IPS-20b (cell line): Measurements from ENCODE around the gene ITPKB.
A peak's percentile ranks its signal among the peaks of the same experiment; 100 is the strongest.
"Not testable (repeated sequence)": the region's sequence is repeated elsewhere in the genome, so short reads cannot be mapped to it uniquely, and the experiment has no call there.

Experiments
- H3K27ac ChIP-seq: one replicate; pipeline ENCODE4 v1.5.1; 2013; ENCODE audit warnings: low read length
- H3K27me3 ChIP-seq: 2 replicates; pipeline ENCODE4 v1.6.1; 2013; ENCODE audit warnings: mild to moderate bottlenecking, low read length, inconsistent platforms; ENCODE audit not compliant: insufficient read depth
- H3K36me3 ChIP-seq: 2 replicates; pipeline ENCODE4 v1.6.1; 2013; ENCODE audit warnings: low read depth, mild to moderate bottlenecking, inconsistent platforms, low read length, moderate library complexity; ENCODE audit not compliant: insufficient read depth
- H3K4me1 ChIP-seq: 2 replicates; pipeline ENCODE4 v1.6.1; 2013; ENCODE audit warnings: mild to moderate bottlenecking, control low read depth, inconsistent platforms, low read length, moderate library complexity; ENCODE audit not compliant: insufficient read depth
- H3K4me3 ChIP-seq: 2 replicates; pipeline ENCODE4 v1.5.1; 2013; ENCODE audit warnings: mild to moderate bottlenecking, low read length, inconsistent platforms
- H3K9ac ChIP-seq: 2 replicates; pipeline ENCODE4 v1.6.1; 2013; ENCODE audit warnings: low read depth, mild to moderate bottlenecking, inconsistent platforms, low read length, moderate library complexity
- H3K9me3 ChIP-seq: 2 replicates; pipeline ENCODE4 v1.6.1; 2013; ENCODE audit warnings: mild to moderate bottlenecking, low read depth, low read length, inconsistent platforms; ENCODE audit not compliant: insufficient read depth

ITPKB gene

GRCh38 chr1:226751703-226752102 is 12.6 kb upstream of the ITPKB start:
- H3K9ac ChIP-seq: no peak overlapping the region
- no peaks in the 10 kb centered on the region for H3K4me1 ChIP-seq
- no peak overlapping the region for H3K4me3 ChIP-seq

GRCh38 chr1:226751214-226751613 is 12.1 kb upstream of the ITPKB start:
- no peak overlapping the region for H3K9ac ChIP-seq

More at GRCh38 chr1:226751703-226752102, 12.6 kb upstream of the ITPKB start:
- H3K9me3 ChIP-seq: no peaks in the 10 kb centered on the region
- H3K27me3 ChIP-seq: peaks cover 11% of the 10 kb centered on the region
- no peaks in the 10 kb centered on the region for H3K36me3 ChIP-seq
- no peak overlapping the region for H3K27ac ChIP-seq

GRCh38 chr1:226749467-226749866 is 10.4 kb upstream of the ITPKB start:
- H3K27ac ChIP-seq: no peak overlapping the region
- no peaks in the 10 kb centered on the region for H3K36me3 ChIP-seq
- no peaks in the 10 kb centered on the region for H3K4me1 ChIP-seq
- H3K4me3 ChIP-seq: no peak overlapping the region
- H3K9me3 ChIP-seq: no peaks in the 10 kb centered on the region
- H3K27me3 ChIP-seq: peaks cover 11% of the 10 kb centered on the region
- no peak overlapping the region for H3K9ac ChIP-seq

More at GRCh38 chr1:226751214-226751613, 12.1 kb upstream of the ITPKB start:
- Histone ChIP-seq H3K27me3 (peaks cover 11% of the 10 kb centered on the region), H3K36me3 (no peaks in the 10 kb centered on the region), H3K27ac (no peak overlapping the region), H3K4me1 (no peaks in the 10 kb centered on the region), H3K9me3 (no peaks in the 10 kb centered on the region), H3K4me3 (no peak overlapping the region)

GRCh38 chr1:226748306-226748705 is 9.2 kb upstream of the ITPKB start:
- no peaks in the 10 kb centered on the region for H3K4me1 ChIP-seq
- H3K36me3 ChIP-seq: no peaks in the 10 kb centered on the region
- no peak overlapping the region for H3K9ac ChIP-seq
- H3K27ac ChIP-seq: no peak overlapping the region
- H3K4me3 ChIP-seq: no peak overlapping the region
- peaks cover 11% of the 10 kb centered on the region for H3K27me3 ChIP-seq
- no peaks in the 10 kb centered on the region for H3K9me3 ChIP-seq

- H3K36me3 ChIP-seq, H3K27ac ChIP-seq, H3K4me3 ChIP-seq, H3K9ac ChIP-seq, H3K4me1 ChIP-seq, H3K9me3 ChIP-seq: not testable (repeated sequence)
- peaks cover 11% of the 10 kb centered on the region for H3K27me3 ChIP-seq
Measured at GRCh38 chr1:226747519-226748263, 8.6 kb upstream of the ITPKB start.

GRCh38 chr1:226743259-226743658 is 4.2 kb upstream of the ITPKB start:
- no peaks in the 10 kb centered on the region for H3K36me3 ChIP-seq
- peaks cover 37% of the 10 kb centered on the region for H3K27me3 ChIP-seq
- H3K27ac ChIP-seq: no peak overlapping the region
- H3K4me1 ChIP-seq: peaks cover 5% of the 10 kb centered on the region; the same call in 1 of the 2 replicates
- no peak overlapping the region; the same call in 1 of the 2 replicates for H3K4me3 ChIP-seq
- no peaks in the 10 kb centered on the region for H3K9me3 ChIP-seq
- H3K9ac ChIP-seq: no peak overlapping the region

GRCh38 chr1:226741009-226741408 is 1.9 kb upstream of the ITPKB start:
- Histone ChIP-seq H3K27ac (no peak overlapping the region), H3K27me3 (peaks cover 57% of the 10 kb centered on the region), H3K36me3 (no peaks in the 10 kb centered on the region), H3K9me3 (no peaks in the 10 kb centered on the region), H3K9ac (no peak overlapping the region), H3K4me3 (no peak overlapping the region), H3K4me1 (peaks cover 5% of the 10 kb centered on the region; the same call in 1 of the 2 replicates)

- Histone ChIP-seq H3K27me3 (peaks cover 70% of the 10 kb centered on the region), H3K4me3 (peak overlapping the region; percentile 76), H3K9me3 (no peaks in the 10 kb centered on the region)
Measured at GRCh38 chr1:226739696-226740065, 599 bp upstream of the ITPKB start.

GRCh38 chr1:226738421-226738994 is 574 bp downstream of the ITPKB start:
- H3K27ac ChIP-seq: no peak overlapping the region
- peaks cover 80% of the 10 kb centered on the region for H3K27me3 ChIP-seq
- H3K4me3 ChIP-seq: peak overlapping the region; percentile 76
- H3K4me1 ChIP-seq: peaks cover 8% of the 10 kb centered on the region; the same call in 1 of the 2 replicates
- no peaks in the 10 kb centered on the region for H3K9me3 ChIP-seq
- no peaks in the 10 kb centered on the region for H3K36me3 ChIP-seq
- peak overlapping the region; percentile 69 for H3K9ac ChIP-seq

More at GRCh38 chr1:226739696-226740065, 599 bp upstream of the ITPKB start:
- peaks cover 8% of the 10 kb centered on the region; the same call in 1 of the 2 replicates for H3K4me1 ChIP-seq
- no peak overlapping the region for H3K9ac ChIP-seq
- H3K27ac ChIP-seq: no peak overlapping the region
- H3K36me3 ChIP-seq: no peaks in the 10 kb centered on the region

- Histone ChIP-seq H3K4me1 (peaks cover 8% of the 10 kb centered on the region; the same call in 1 of the 2 replicates), H3K27ac (no peak overlapping the region), H3K27me3 (peaks cover 80% of the 10 kb centered on the region), H3K4me3 (peak overlapping the region; percentile 76), H3K9ac (peak overlapping the region; percentile 69; the same call in 1 of the 2 replicates), H3K9me3 (no peaks in the 10 kb centered on the region), H3K36me3 (no peaks in the 10 kb centered on the region)
Measured at GRCh38 chr1:226737819-226738420, 1.2 kb downstream of the ITPKB start.

GRCh38 chr1:226736908-226737818 is 1.9 kb downstream of the ITPKB start:
- Histone ChIP-seq H3K9ac (peak overlapping the region; percentile 69; the same call in 1 of the 2 replicates), H3K27ac (no peak overlapping the region), H3K27me3 (peaks cover 80% of the 10 kb centered on the region), H3K36me3 (no peaks in the 10 kb centered on the region), H3K9me3 (no peaks in the 10 kb centered on the region), H3K4me1 (peaks cover 8% of the 10 kb centered on the region; the same call in 1 of the 2 replicates), H3K4me3 (peak overlapping the region; percentile 76)
